K562 (cell line): ENCODE measurements around the gene MPHOSPH9. TPM values are rescaled to one million over a fixed set of nuclear protein-coding genes. Genes with fewer than 3 reads are reported as not detected.

Source experiments
- CBX2 ChIP-seq: fragments of 200-600 bp; sonication (generic); IDR thresholded peaks from one replicate; pipeline ENCODE4 v1.6.1; 2012; ENCODE audit warnings: mild to moderate bottlenecking, low read length, inconsistent platforms; ENCODE audit not compliant: insufficient read depth, poor library complexity, severe bottlenecking
- ELF4 ChIP-seq: fragments of 450-650 bp; formaldehyde crosslinking; IDR thresholded peaks from 2 replicates; pipeline ENCODE4 v1.4.0; 2022; ENCODE audit warnings: missing genetic modification characterization
- ETV1 ChIP-seq: fragments of 450-650 bp; conservative IDR thresholded peaks from 2 replicates; pipeline ENCODE4 v1.6.1; 2016; ENCODE audit warnings: missing genetic modification characterization, control low read depth, low read depth, missing compliant biosample characterization
- HNRNPL ChIP-seq: fragments of 200-400 bp; formaldehyde crosslinking; IDR thresholded peaks from 2 replicates; pipeline ENCODE4 v1.6.1; 2017; ENCODE audit warnings: low read depth, mild to moderate bottlenecking, low read length
- SP2 ChIP-seq: IDR thresholded peaks from 2 replicates; pipeline ENCODE4 v1.6.1; 2011; ENCODE audit warnings: mild to moderate bottlenecking, low read depth, low read length, moderate library complexity; ENCODE audit not compliant: poor library complexity, severe bottlenecking; ENCODE audit errors: extremely low read depth
- TFAP4 ChIP-seq: sonication (generic); formaldehyde crosslinking; IDR thresholded peaks from 2 replicates; pipeline ENCODE4 v1.8.0; 2022; ENCODE audit warnings: missing genetic modification reagents, mild to moderate bottlenecking, moderate library complexity, borderline replicate concordance
- UBTF ChIP-seq, 2 experiments: IDR thresholded peaks; 2 replicates each; pipeline ENCODE4 v1.6.1; 2012; ENCODE audit warnings: improper control_type of control experiment in 2 of 2, low read depth in 2 of 2, low read length in 2 of 2, borderline replicate concordance in 1 of 2
- ZNF143 ChIP-seq: sonication (generic); formaldehyde crosslinking; IDR thresholded peaks from 2 replicates; pipeline ENCODE4 v1.9.0; 2022; ENCODE audit warnings: mild to moderate bottlenecking, missing genetic modification reagents
- ZNF316 ChIP-seq: fragments of 450-650 bp; IDR thresholded peaks from 2 replicates; pipeline ENCODE4 v1.6.1; 2016
- ZNF655 ChIP-seq: fragments of 250-450 bp; sonication (Bioruptor Pico); IDR thresholded peaks from 2 replicates; pipeline ENCODE4 v1.5.0; 2021
- ZNF740 ChIP-seq, 3 experiments: fragments of 200-800 bp in 1 of 3; sonication (Bioruptor generic) in 1 of 3; sonication (generic) in 1 of 3; formaldehyde crosslinking in 1 of 3; IDR thresholded peaks; 2 replicates each; pipeline versions ENCODE4 v1.6.1 to v1.8.0; 2016 to 2022; ENCODE audit warnings: mild to moderate bottlenecking in 2 of 3, missing compliant biosample characterization in 2 of 3, missing genetic modification characterization in 2 of 3, missing genetic modification reagents in 1 of 3
- ZNF766 ChIP-seq: fragments of 200-800 bp; sonication (Bioruptor generic); conservative IDR thresholded peaks from 2 replicates; pipeline ENCODE4 v1.6.1; 2016; ENCODE audit warnings: missing genetic modification characterization, missing compliant biosample characterization
- polyA plus RNA-seq, 8 experiments: library from polyadenylated mRNA; depleted of rRNA in 4 of 8; stranded (reverse) in 5 of 8; unstranded in 3 of 8; fragments of >200 nt; fragmentation: Nextera tagmentation in 2 of 8; fragmentation: Illumina TruSeq in 1 of 8; extraction: Ambion mirVana in 2 of 8; extraction: Trizol in 1 of 8; gene quantifications; 2 replicates each; pipeline versions ENCODE4 v1.2.1 to v1.2.3, GENCODE V29; 2011 to 2014; ENCODE audit warnings: inconsistent platforms in 1 of 8, missing spikeins in 1 of 8
- total RNA-seq, 7 experiments: library from RNA; depleted of rRNA in 6 of 7; stranded (reverse); fragments of >200 nt in 6 of 7; fragmentation: Illumina TruSeq in 2 of 7; extraction: Trizol in 2 of 7; gene quantifications; 2 replicates each; pipeline versions ENCODE4 v1.2.1 to v1.2.3, GENCODE V29; 2011 to 2021; ENCODE audit warnings: low replicate concordance in 1 of 7

Gene MPHOSPH9
- total and polyA plus RNA-seq, 9 of the 15 experiments (the other 6 are each of a cell fraction or from before 2014, with no cell fraction given) = 14.2 to 103 (median 54.5) TPM

GRCh38 chr12:123150744-123151456 is 82.0 kb downstream of the MPHOSPH9 start, which contains the start of gene PITPNM2 (continued):
- TF ChIP-seq UBTF (IDR thresholded peaks at IDR 0.05; ENCODE audit: borderline replicate concordance in 1 of 2, low read depth in 2 of 2, low read length in 2 of 2) (peak; percentile 65 to 68; a peak in 1 of 4 replicates), SP2 (no peak), HNRNPL (peak; percentile 17; the same call in 1 of the 2 replicates), TFAP4 (CRISPR knock-in tag) (no peak), CBX2 (no peak), ZNF316 (no peak), ELF4 (no peak), ETV1 (tag) (no peak), ZNF655 (CRISPR knock-in tag) (no peak), ZNF740 (CRISPR knock-in tag; IDR thresholded peaks at IDR 0.05) (no peak), ZNF740 (tag; IDR thresholded peaks at IDR 0.05) (no peak), ZNF766 (peak; percentile 98), ZNF143 (CRISPR knock-in tag) (no peak)
